BLaER1 treated with 17β-estradiol and CSF1 and Interleukin-3, amounts not matched to agents 10 nM and 100 nM (cell line): Measurements from ENCODE around the gene STX7.

Experiments
- H3K27ac ChIP-seq, 11 experiments: shearing (Covaris generic); formaldehyde crosslinking; 2 replicates each; pipeline ENCODE4 v1.8.1; 2022
- H3K27me3 ChIP-seq, 11 experiments: shearing (Covaris generic); formaldehyde crosslinking; 2 replicates each; pipeline ENCODE4 v1.8.1; 2022
- H3K36me3 ChIP-seq, 11 experiments: shearing (Covaris generic); formaldehyde crosslinking; 2 replicates each; pipeline ENCODE4 v1.8.1; 2022
- H3K4me1 ChIP-seq, 10 experiments: shearing (Covaris generic); formaldehyde crosslinking; 2 replicates each; pipeline ENCODE4 v1.8.1; 2022
- H3K4me2 ChIP-seq, 11 experiments: shearing (Covaris generic); formaldehyde crosslinking; 2 replicates each; pipeline ENCODE4 v1.8.1; 2022
- H3K4me3 ChIP-seq, 10 experiments: shearing (Covaris generic); formaldehyde crosslinking; 2 replicates each; pipeline ENCODE4 v1.8.1; 2022
- H3K9ac ChIP-seq, 11 experiments: shearing (Covaris generic); formaldehyde crosslinking; 2 replicates each; pipeline ENCODE4 v1.8.1; 2022
- H3K9me3 ChIP-seq, 11 experiments: shearing (Covaris generic); formaldehyde crosslinking; replicated peaks in 1 of 11; 2 replicates each; pipeline ENCODE4 v1.8.1; 2022
- H4K20me1 ChIP-seq, 11 experiments: shearing (Covaris generic); formaldehyde crosslinking; 2 replicates each; pipeline ENCODE4 v1.8.1; 2022
- Cebpa-rat ChIP-seq, 11 experiments: shearing (Covaris generic); IDR thresholded peaks; 2 replicates each; pipeline ENCODE4 v1.8.1; 2022

The STX7 gene

GRCh38 chr6:132498638-132499037, 14.3 kb downstream of the STX7 start:
- peak overlapping the region in 4 of 11 experiments; percentile 2 to 41 (median 26); a peak in 3 of 22 replicates for H3K27ac ChIP-seq

GRCh38 chr6:132496519-132497180, 16.3 kb downstream of the STX7 start:
- Histone ChIP-seq H4K20me1 (peaks cover 0 to 100% (median 20%) of the 10 kb centered on the region in 11 experiments; a peak in 16 of 22 replicates), H3K27ac (no peak overlapping the region; a peak in 1 of 22 replicates), H3K27me3 (no peaks in the 10 kb centered on the region), H3K9me3 (peaks cover 5 to 29% (median 17%) of the 10 kb centered on the region in 11 experiments; a peak in 16 of 22 replicates), H3K4me1 (peaks cover 24 to 97% (median 42%) of the 10 kb centered on the region in 10 experiments), H3K9ac (no peak overlapping the region), H3K4me3 (no peak overlapping the region), H3K4me2 (peak overlapping the region; percentile 32 to 71 (median 62); a peak in 17 of 22 replicates), H3K36me3 (peaks cover 44 to 80% (median 63%) of the 10 kb centered on the region in 11 experiments)
- no peak for TF ChIP-seq Cebpa-rat (IDR thresholded peaks at IDR 0.05)

More at GRCh38 chr6:132498638-132499037, 14.3 kb downstream of the STX7 start:
- H3K9ac ChIP-seq = no peak overlapping the region
- H3K27me3 ChIP-seq = no peaks in the 10 kb centered on the region
- H3K4me2 ChIP-seq = peak overlapping the region in 5 of 11 experiments; percentile 21 to 80 (median 58); a peak in 9 of 22 replicates
- H3K36me3 ChIP-seq = peaks cover 49 to 86% (median 66%) of the 10 kb centered on the region in 11 experiments
- no peak overlapping the region for H3K4me3 ChIP-seq
- peaks cover 24 to 81% (median 42%) of the 10 kb centered on the region in 10 experiments for H3K4me1 ChIP-seq
- TF ChIP-seq Cebpa-rat (IDR thresholded peaks at IDR 0.05) = no peak
- H3K9me3 ChIP-seq = peaks cover 4 to 23% (median 9%) of the 10 kb centered on the region in 11 experiments; a peak in 14 of 22 replicates
- peaks cover 0 to 100% (median 16%) of the 10 kb centered on the region in 11 experiments; a peak in 12 of 22 replicates for H4K20me1 ChIP-seq

GRCh38 chr6:132495604-132496079, 17.3 kb downstream of the STX7 start:
- peak overlapping the region in 6 of 11 experiments; percentile 5 to 47 (median 26); a peak in 8 of 22 replicates for H3K27ac ChIP-seq
- peak overlapping the region in 2 of 10 experiments; percentile 4 to 22; a peak in 3 of 20 replicates for H3K4me3 ChIP-seq
- peaks cover 0 to 100% (median 30%) of the 10 kb centered on the region in 11 experiments; a peak in 16 of 22 replicates for H4K20me1 ChIP-seq
- peak overlapping the region; percentile 58 to 71 (median 64) for H3K4me2 ChIP-seq
- peaks cover 5 to 29% (median 17%) of the 10 kb centered on the region in 11 experiments; a peak in 16 of 22 replicates for H3K9me3 ChIP-seq
- no peak for TF ChIP-seq Cebpa-rat (IDR thresholded peaks at IDR 0.05)
- peaks cover 26 to 97% (median 45%) of the 10 kb centered on the region in 10 experiments for H3K4me1 ChIP-seq
- peak overlapping the region in 5 of 11 experiments; percentile 1 to 26 (median 14); a peak in 3 of 22 replicates for H3K9ac ChIP-seq
- no peaks in the 10 kb centered on the region for H3K27me3 ChIP-seq
- peaks cover 34 to 76% (median 57%) of the 10 kb centered on the region in 11 experiments for H3K36me3 ChIP-seq

- Histone ChIP-seq H3K9me3 (peaks cover 5 to 29% (median 17%) of the 10 kb centered on the region in 11 experiments; a peak in 16 of 22 replicates), H3K4me2 (peak overlapping the region; percentile 58 to 71 (median 64)), H3K27ac (peak overlapping the region in 7 of 11 experiments; percentile 14 to 47 (median 26); a peak in 11 of 22 replicates), H4K20me1 (peaks cover 0 to 100% (median 36%) of the 10 kb centered on the region in 11 experiments; a peak in 16 of 22 replicates), H3K36me3 (peaks cover 33 to 71% (median 51%) of the 10 kb centered on the region in 11 experiments), H3K9ac (peak overlapping the region in 4 of 11 experiments; percentile 1 to 26 (median 18); a peak in 3 of 22 replicates), H3K4me3 (no peak overlapping the region), H3K27me3 (no peaks in the 10 kb centered on the region), H3K4me1 (peaks cover 33 to 97% (median 50%) of the 10 kb centered on the region in 10 experiments)
- TF ChIP-seq Cebpa-rat (IDR thresholded peaks at IDR 0.05) = no peak
Measured at GRCh38 chr6:132494954-132495353, 18.0 kb downstream of the STX7 start.

GRCh38 chr6:132491881-132492280, 21.0 kb downstream of the STX7 start:
- peak overlapping the region in 3 of 11 experiments; percentile 77 to 91 (median 78); a peak in 5 of 22 replicates for H3K4me2 ChIP-seq
- peak overlapping the region in 1 of 11 experiments; percentile 86; a peak in 1 of 22 replicates for H3K27ac ChIP-seq
- peaks cover 0 to 100% (median 36%) of the 10 kb centered on the region in 11 experiments; a peak in 16 of 22 replicates for H4K20me1 ChIP-seq
- no peak overlapping the region for H3K9ac ChIP-seq
- peaks cover 5 to 21% (median 15%) of the 10 kb centered on the region in 11 experiments; a peak in 16 of 22 replicates for H3K9me3 ChIP-seq
- peaks cover 38 to 90% (median 43%) of the 10 kb centered on the region in 10 experiments for H3K4me1 ChIP-seq
- H3K36me3 ChIP-seq = peaks cover 16 to 74% (median 34%) of the 10 kb centered on the region in 11 experiments; a peak in 20 of 22 replicates
- no peak overlapping the region for H3K4me3 ChIP-seq
- H3K27me3 ChIP-seq = no peaks in the 10 kb centered on the region
- TF ChIP-seq Cebpa-rat (IDR thresholded peaks at IDR 0.05) = no peak

GRCh38 chr6:132491303-132491702, 21.6 kb downstream of the STX7 start:
- no peak for TF ChIP-seq Cebpa-rat (IDR thresholded peaks at IDR 0.05)
- Histone ChIP-seq H4K20me1 (peaks cover 0 to 100% (median 36%) of the 10 kb centered on the region in 11 experiments; a peak in 16 of 22 replicates), H3K36me3 (peaks cover 16 to 75% (median 36%) of the 10 kb centered on the region in 11 experiments; a peak in 20 of 22 replicates), H3K9me3 (peaks cover 5 to 21% (median 17%) of the 10 kb centered on the region in 11 experiments; a peak in 16 of 22 replicates), H3K4me1 (peaks cover 32 to 84% (median 37%) of the 10 kb centered on the region in 10 experiments), H3K9ac (peak overlapping the region in 2 of 11 experiments; percentile 58 to 80; a peak in 3 of 22 replicates), H3K27ac (peak overlapping the region in 3 of 11 experiments; percentile 66 to 86 (median 76); a peak in 3 of 22 replicates), H3K4me3 (no peak overlapping the region), H3K27me3 (no peaks in the 10 kb centered on the region), H3K4me2 (peak overlapping the region in 3 of 11 experiments; percentile 77 to 91 (median 78); a peak in 6 of 22 replicates)

GRCh38 chr6:132490478-132491204, 22.3 kb downstream of the STX7 start:
- peak overlapping the region in 1 of 10 experiments; percentile 14; a peak in 1 of 20 replicates for H3K4me3 ChIP-seq
- peak overlapping the region in 5 of 11 experiments; percentile 5 to 86 (median 66); a peak in 8 of 22 replicates for H3K27ac ChIP-seq
- H4K20me1 ChIP-seq = peaks cover 0 to 100% (median 37%) of the 10 kb centered on the region in 11 experiments; a peak in 16 of 22 replicates
- peak overlapping the region; percentile 51 to 91 (median 69) for H3K4me2 ChIP-seq
- H3K27me3 ChIP-seq = no peaks in the 10 kb centered on the region
- H3K9ac ChIP-seq = peak overlapping the region in 3 of 11 experiments; percentile 19 to 80 (median 58); a peak in 5 of 22 replicates
- TF ChIP-seq Cebpa-rat (IDR thresholded peaks at IDR 0.05) = no peak
- H3K4me1 ChIP-seq = peaks cover 26 to 77% (median 31%) of the 10 kb centered on the region in 10 experiments
- H3K36me3 ChIP-seq = peaks cover 16 to 75% (median 36%) of the 10 kb centered on the region in 11 experiments; a peak in 20 of 22 replicates
- H3K9me3 ChIP-seq = peaks cover 5 to 21% (median 17%) of the 10 kb centered on the region in 11 experiments; a peak in 16 of 22 replicates
